IPS-20b (cell line): ENCODE results near the gene LEKR1.
"Not testable (repeated sequence)": the region's sequence is repeated elsewhere in the genome, so short reads cannot be mapped to it uniquely, and the experiment has no call there.

ENCODE experiments used
- H3K27ac ChIP-seq: one replicate; pipeline ENCODE4 v1.5.1; 2013; ENCODE audit warnings: low read length
- H3K27me3 ChIP-seq: 2 replicates; pipeline ENCODE4 v1.6.1; 2013; ENCODE audit warnings: mild to moderate bottlenecking, low read length, inconsistent platforms; ENCODE audit not compliant: insufficient read depth
- H3K36me3 ChIP-seq: 2 replicates; pipeline ENCODE4 v1.6.1; 2013; ENCODE audit warnings: low read depth, mild to moderate bottlenecking, inconsistent platforms, low read length, moderate library complexity; ENCODE audit not compliant: insufficient read depth
- H3K4me1 ChIP-seq: 2 replicates; pipeline ENCODE4 v1.6.1; 2013; ENCODE audit warnings: mild to moderate bottlenecking, control low read depth, inconsistent platforms, low read length, moderate library complexity; ENCODE audit not compliant: insufficient read depth
- H3K4me3 ChIP-seq: 2 replicates; pipeline ENCODE4 v1.5.1; 2013; ENCODE audit warnings: mild to moderate bottlenecking, low read length, inconsistent platforms
- H3K9ac ChIP-seq: 2 replicates; pipeline ENCODE4 v1.6.1; 2013; ENCODE audit warnings: low read depth, mild to moderate bottlenecking, inconsistent platforms, low read length, moderate library complexity
- H3K9me3 ChIP-seq: 2 replicates; pipeline ENCODE4 v1.6.1; 2013; ENCODE audit warnings: mild to moderate bottlenecking, low read depth, low read length, inconsistent platforms; ENCODE audit not compliant: insufficient read depth

LEKR1 gene

DNA sequence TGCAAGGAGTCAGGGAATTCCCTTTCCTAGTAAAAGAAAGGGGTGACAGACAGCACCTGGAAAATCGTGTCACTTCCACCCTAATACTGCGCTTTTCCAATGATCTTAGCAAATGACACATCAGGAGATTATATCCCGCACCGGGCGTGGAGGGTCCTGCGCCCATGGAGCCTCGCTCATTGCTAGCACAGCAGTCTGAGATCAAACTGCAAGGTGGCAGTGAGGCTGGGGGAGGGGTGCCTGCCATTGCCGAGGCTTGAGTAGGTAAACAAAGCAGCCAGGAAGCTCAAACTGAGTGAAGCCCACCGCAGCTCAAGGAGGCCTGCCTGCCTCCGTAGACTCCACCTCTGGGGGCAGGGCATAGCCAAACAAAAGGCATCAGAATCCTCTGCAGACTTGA, 140.2 kb downstream of the LEKR1 start:
- not testable (repeated sequence) for H3K9ac ChIP-seq, H3K27me3 ChIP-seq, H3K27ac ChIP-seq, H3K4me3 ChIP-seq, H3K36me3 ChIP-seq, H3K4me1 ChIP-seq
- peaks cover 12% of the 10 kb centered on the region for H3K9me3 ChIP-seq

DNA sequence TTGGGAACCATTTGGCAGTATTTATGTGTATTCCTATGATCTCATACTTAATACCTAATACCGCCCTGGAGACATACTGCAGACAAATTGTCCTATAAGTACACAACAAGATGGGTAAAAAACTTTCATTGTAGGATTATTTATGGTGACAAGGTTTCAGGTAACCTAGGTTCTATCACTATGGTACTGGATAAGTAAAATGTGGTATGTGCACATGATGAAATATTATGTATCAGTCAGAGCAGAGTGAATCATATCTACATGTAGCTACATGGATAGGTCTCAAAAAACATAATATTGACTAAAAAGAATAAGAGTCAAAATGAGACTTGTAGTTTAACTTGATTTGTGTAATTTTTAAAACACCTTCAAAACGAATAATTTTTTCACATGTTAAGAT, 147.8 kb downstream of the LEKR1 start:
- Histone ChIP-seq H3K4me3 (no peak overlapping the region), H3K36me3 (no peaks in the 10 kb centered on the region), H3K27ac (no peak overlapping the region), H3K4me1 (no peaks in the 10 kb centered on the region), H3K9ac (no peak overlapping the region), H3K27me3 (no peaks in the 10 kb centered on the region), H3K9me3 (no peaks in the 10 kb centered on the region)

DNA sequence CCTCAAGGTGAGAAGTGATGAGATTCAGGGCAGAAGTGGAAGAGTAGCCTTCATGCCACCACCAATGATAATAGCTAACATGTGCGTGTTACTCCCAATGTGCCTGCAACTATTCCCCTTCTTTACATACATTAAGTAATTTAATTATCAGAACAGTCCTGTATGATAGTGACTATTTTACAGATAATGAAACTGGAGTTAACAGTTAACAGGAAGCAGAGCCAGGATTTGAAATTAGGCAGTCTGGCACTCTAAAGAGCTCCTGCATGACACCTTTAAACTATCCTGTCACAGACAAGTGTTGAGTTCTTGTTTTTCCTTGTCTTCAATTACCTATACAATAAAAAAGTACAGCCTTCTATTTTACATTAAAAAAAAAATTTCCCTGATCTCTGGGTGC, 148.8 kb downstream of the LEKR1 start:
- H3K9ac ChIP-seq = no peak overlapping the region
- H3K27ac ChIP-seq = no peak overlapping the region
- no peaks in the 10 kb centered on the region for H3K9me3 ChIP-seq
- H3K4me1 ChIP-seq = no peaks in the 10 kb centered on the region
- H3K36me3 ChIP-seq = no peaks in the 10 kb centered on the region
- H3K27me3 ChIP-seq = no peaks in the 10 kb centered on the region
- no peak overlapping the region for H3K4me3 ChIP-seq

DNA sequence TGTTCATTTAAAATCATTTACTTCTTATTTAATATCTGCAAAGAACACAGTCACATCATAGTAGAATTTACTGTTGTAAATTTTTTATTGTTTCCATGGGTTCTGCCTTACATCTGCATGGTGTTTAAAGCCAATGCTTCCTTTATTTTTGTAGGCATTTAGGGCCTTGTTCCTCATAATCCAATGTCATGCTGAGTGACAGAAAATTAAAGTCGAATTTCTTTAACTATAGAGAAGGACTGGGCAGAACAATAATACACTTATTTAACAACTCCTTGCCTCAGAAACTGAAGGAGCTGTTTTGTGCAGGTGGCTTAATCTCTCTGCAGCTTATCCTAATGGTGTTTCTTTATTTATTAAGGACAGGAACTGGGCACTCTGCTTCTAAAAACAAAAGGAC, 149.6 kb downstream of the LEKR1 start:
- H3K27ac ChIP-seq = no peak overlapping the region
- H3K4me1 ChIP-seq = no peaks in the 10 kb centered on the region
- no peak overlapping the region for H3K4me3 ChIP-seq
- no peaks in the 10 kb centered on the region for H3K27me3 ChIP-seq
- H3K36me3 ChIP-seq = no peaks in the 10 kb centered on the region
- no peak overlapping the region for H3K9ac ChIP-seq
- no peaks in the 10 kb centered on the region for H3K9me3 ChIP-seq

DNA sequence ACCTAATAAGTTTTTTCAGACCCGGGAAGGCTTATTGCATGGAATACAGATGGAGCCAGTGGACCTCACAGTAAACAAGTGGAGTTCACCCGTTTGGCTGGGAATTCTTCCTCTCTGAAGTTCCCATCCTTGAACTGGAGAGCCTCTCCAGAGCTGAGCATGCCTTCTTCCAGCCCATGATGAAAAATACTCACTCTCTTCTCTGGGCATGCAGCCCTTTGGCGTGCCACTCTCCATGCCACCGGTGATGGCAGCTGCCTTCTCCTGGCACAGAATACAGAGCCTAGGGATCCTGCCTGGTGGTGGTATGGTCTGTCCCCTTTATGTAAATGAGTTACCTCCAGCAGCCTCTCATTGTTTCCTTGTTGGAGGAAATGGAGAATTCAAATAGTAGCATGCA, 150.8 kb downstream of the LEKR1 start:
- no peaks in the 10 kb centered on the region for H3K4me1 ChIP-seq
- H3K9ac ChIP-seq = no peak overlapping the region
- H3K9me3 ChIP-seq = no peaks in the 10 kb centered on the region
- no peak overlapping the region for H3K27ac ChIP-seq
- H3K36me3 ChIP-seq = no peaks in the 10 kb centered on the region
- no peak overlapping the region for H3K4me3 ChIP-seq
- no peaks in the 10 kb centered on the region for H3K27me3 ChIP-seq

DNA sequence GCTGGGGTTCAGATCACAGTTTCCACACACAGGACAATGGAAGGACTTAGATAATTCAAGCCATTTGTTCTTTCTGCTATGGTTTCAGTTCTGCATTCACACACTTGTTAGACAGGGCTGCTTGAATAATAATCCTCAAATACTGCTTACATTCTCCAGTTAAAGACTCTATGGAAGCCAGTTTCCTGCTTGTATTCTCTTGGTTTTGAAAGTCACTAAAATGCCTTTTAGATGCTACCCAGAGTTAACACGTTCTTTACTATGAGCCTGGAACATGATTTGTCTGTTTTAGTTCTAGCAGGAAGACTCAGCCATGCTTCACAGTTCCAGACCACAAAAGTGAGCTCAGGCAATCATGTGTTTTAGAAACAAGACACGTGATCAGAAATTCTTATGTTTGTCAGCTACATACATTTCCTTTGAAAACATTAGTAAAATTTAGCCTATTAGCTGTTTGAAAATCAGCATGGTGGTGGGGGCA, 152.4 kb downstream of the LEKR1 start:
- Histone ChIP-seq H3K27me3 (no peaks in the 10 kb centered on the region), H3K9ac (no peak overlapping the region), H3K9me3 (no peaks in the 10 kb centered on the region), H3K4me3 (no peak overlapping the region), H3K4me1 (no peaks in the 10 kb centered on the region), H3K27ac (no peak overlapping the region), H3K36me3 (no peaks in the 10 kb centered on the region)

DNA sequence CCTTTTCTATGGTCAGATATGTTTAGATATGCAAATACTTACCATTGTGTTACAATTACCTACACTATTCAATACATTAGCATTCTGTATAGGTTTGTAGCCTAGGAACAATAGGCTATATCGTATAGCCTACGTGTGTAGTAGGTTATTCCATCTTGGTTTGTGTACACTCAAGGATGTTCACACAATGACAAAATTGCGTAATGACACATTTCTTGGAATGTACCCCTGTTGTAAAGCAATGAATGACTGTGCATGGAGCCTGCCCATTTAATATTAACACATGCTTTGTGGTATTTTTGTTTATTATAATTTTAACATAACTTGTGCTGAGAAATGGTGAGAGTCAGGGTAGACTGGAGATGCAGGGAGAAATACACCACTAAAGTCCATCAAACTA, 154.9 kb downstream of the LEKR1 start:
- H3K9ac ChIP-seq = no peak overlapping the region
- no peaks in the 10 kb centered on the region for H3K4me1 ChIP-seq
- no peaks in the 10 kb centered on the region for H3K36me3 ChIP-seq
- no peak overlapping the region for H3K4me3 ChIP-seq
- no peaks in the 10 kb centered on the region for H3K9me3 ChIP-seq
- H3K27ac ChIP-seq = no peak overlapping the region
- no peaks in the 10 kb centered on the region for H3K27me3 ChIP-seq

DNA sequence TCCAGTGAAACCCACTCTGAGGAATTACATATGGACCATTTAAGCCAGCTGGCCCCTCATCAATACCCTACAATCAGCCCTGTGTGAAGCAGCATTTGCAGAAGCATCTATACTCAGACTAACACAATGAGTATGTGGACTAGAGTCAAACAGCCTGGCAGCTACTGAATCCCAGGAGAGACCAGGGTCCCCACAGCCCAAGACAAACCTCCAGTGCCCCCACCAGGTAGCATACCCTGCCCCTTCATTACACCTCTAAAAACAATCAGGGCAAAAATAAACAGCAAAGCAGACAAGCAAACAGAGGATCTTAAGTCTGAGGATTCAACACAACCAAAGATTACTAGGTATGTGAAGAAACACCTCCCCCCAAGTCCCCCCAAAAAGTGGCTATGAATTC, 157.4 kb downstream of the LEKR1 start:
- no peaks in the 10 kb centered on the region for H3K9me3 ChIP-seq
- no peaks in the 10 kb centered on the region for H3K36me3 ChIP-seq
- no peak overlapping the region for H3K9ac ChIP-seq
- H3K27me3 ChIP-seq = no peaks in the 10 kb centered on the region
- H3K27ac ChIP-seq = no peak overlapping the region
- H3K4me3 ChIP-seq = no peak overlapping the region
- H3K4me1 ChIP-seq = no peaks in the 10 kb centered on the region

DNA sequence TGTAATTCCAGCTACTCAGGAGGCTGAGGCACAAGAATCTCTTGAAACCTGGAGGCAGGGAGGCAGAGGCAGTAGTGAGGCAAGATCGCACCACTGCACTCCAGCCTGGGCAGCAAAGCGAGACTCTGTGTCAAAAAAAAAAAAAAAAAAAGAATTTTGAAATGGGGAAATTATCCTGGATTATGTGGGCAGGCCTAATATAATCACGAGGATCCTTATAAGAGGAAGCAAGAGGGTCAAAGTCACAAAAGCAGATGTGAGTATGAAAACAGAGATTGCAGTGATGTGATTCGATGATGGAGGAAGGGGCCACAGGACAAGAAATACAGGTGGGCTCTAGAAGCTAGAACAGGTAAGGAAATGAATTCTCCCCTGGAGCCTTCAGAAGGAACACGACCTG, 159.6 kb downstream of the LEKR1 start:
- Histone ChIP-seq H3K27ac (no peak overlapping the region), H3K27me3 (no peaks in the 10 kb centered on the region), H3K9me3 (no peaks in the 10 kb centered on the region), H3K4me1 (no peaks in the 10 kb centered on the region), H3K4me3 (no peak overlapping the region), H3K9ac (no peak overlapping the region), H3K36me3 (no peaks in the 10 kb centered on the region)

DNA sequence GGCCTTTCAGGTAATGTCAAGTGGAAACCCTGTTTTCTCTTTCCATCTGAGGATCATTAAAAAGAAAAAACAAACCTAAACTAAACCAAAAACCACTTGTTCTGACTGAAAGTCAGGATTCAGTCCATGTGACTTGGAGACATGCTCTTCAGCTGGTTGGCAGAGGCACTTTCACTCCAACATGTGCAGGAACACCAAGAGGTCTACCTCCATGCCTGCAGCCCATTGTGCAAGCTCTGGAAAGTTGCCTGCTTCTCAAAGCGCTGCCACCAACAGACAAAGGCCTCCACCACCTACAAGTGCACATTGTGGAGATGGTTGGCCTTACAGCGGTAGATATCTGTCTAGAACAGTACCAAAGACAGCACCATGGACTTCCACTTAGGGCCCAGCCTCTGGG, 161.8 kb downstream of the LEKR1 start:
- no peaks in the 10 kb centered on the region for H3K9me3 ChIP-seq
- H3K36me3 ChIP-seq = no peaks in the 10 kb centered on the region
- no peak overlapping the region for H3K4me3 ChIP-seq
- H3K4me1 ChIP-seq = no peaks in the 10 kb centered on the region
- H3K27ac ChIP-seq = no peak overlapping the region
- no peak overlapping the region for H3K9ac ChIP-seq
- no peaks in the 10 kb centered on the region for H3K27me3 ChIP-seq

DNA sequence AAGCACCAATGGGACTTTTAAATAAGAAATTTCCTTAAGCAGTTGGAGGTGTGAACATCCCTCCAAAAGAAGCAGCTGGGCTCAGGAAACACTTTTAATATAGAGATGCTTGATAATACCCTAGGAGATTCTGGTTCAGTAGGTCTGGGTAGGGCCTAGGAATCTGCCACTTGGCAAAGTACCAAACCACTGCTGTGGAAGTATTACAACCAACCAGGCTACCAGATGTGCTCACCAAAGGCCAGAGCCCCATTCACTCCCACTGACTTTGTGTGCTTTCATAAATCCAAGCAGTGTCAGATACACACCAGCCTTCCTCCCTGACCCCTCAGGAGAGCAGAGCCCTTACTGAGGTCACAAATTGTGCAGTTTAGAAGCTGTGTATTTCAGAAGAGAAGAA, 171.2 kb downstream of the LEKR1 start:
- H3K27ac ChIP-seq = no peak overlapping the region
- no peak overlapping the region for H3K9ac ChIP-seq
- H3K27me3 ChIP-seq = no peaks in the 10 kb centered on the region
- H3K4me3 ChIP-seq = no peak overlapping the region
- no peaks in the 10 kb centered on the region for H3K9me3 ChIP-seq
- H3K4me1 ChIP-seq = no peaks in the 10 kb centered on the region
- H3K36me3 ChIP-seq = no peaks in the 10 kb centered on the region

DNA sequence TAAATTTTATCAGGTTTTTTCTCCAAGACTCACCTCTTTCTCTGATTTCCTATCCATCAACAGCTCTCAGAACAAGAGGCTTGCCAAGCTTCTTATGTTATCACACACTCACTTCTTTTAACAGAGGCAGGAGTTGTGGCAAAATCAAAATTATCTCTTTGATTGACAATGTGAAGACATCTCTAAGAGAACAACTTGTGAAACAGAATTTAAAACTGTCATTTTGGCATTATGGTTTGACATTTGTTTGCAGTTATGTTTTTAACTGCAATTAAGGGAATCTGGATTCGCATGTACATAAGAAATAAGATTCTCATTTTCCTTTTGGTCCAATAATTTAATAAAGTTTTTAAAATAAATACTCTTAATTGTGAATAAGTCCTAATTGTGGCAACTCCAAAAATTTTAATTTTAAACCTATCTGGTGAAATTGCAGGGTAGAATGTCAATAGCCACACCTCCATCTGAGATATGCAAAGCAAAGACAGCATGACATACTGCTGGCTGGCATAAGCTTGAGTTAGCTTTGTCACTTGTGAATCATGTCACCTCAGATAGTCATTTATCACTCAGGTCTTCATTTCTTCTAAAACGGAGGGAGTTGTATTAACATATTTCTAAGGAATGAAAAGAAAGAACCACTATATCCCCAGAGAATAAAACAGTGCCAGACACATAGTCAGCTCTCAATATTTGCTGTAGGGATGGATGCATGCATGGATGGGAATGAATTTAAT, 175.2 kb downstream of the LEKR1 start:
- H3K27ac ChIP-seq = no peak overlapping the region
- H3K9ac ChIP-seq = no peak overlapping the region
- H3K36me3 ChIP-seq = no peaks in the 10 kb centered on the region
- H3K9me3 ChIP-seq = no peaks in the 10 kb centered on the region
- no peaks in the 10 kb centered on the region for H3K27me3 ChIP-seq
- no peak overlapping the region for H3K4me3 ChIP-seq
- H3K4me1 ChIP-seq = no peaks in the 10 kb centered on the region
